Fibroblast of skin of abdomen (primary cell): Measurements from ENCODE around the gene TCTA.

Source experiments
- DNase-seq: peaks from one replicate; pipeline ENCODE4 v3.0.0-alpha.2; 2013

TCTA gene

GRCh38 chr3:49461443-49462171 lies 49.4 kb downstream of the TCTA start:
- DNase-seq, result peak; percentile 13

GRCh38 chr3:49462222-49462621 lies 50.0 kb downstream of the TCTA start:
- DNase-seq, result peak; percentile 26

- no peak for DNase-seq
Measured at GRCh38 chr3:49465270-49466034, 53.2 kb downstream of the TCTA start.
